D341Med (cell line): ENCODE measurements around the gene GPR78.
"Not testable (repeated sequence)": the region's sequence is repeated elsewhere in the genome, so short reads cannot be mapped to it uniquely, and the experiment has no call there.

Experiments used
- DNase-seq: peaks from one replicate; pipeline ENCODE4 v3.0.0; 2012; ENCODE audit warnings: low spot score

GPR78 gene

GRCh38 chr4:8564595-8564994 is 15.6 kb upstream of the GPR78 start:
- DNase-seq = no peak

- DNase-seq = no peak
Measured at GRCh38 chr4:8568068-8568668, 12.0 kb upstream of the GPR78 start.

- no peak for DNase-seq
Measured at GRCh38 chr4:8570201-8570600, 10.0 kb upstream of the GPR78 start.

- DNase-seq = no peak
Measured at GRCh38 chr4:8571702-8572685, 8.2 kb upstream of the GPR78 start.

GRCh38 chr4:8573266-8573665 is 6.9 kb upstream of the GPR78 start:
- no peak for DNase-seq

- DNase-seq = no peak
Measured at GRCh38 chr4:8574796-8575370, 5.3 kb upstream of the GPR78 start.

- no peak for DNase-seq
Measured at GRCh38 chr4:8575457-8575856, 4.7 kb upstream of the GPR78 start.

GRCh38 chr4:8576591-8576990 is 3.6 kb upstream of the GPR78 start:
- DNase-seq = not testable (repeated sequence)

GRCh38 chr4:8577046-8577445 is 3.1 kb upstream of the GPR78 start:
- DNase-seq = no peak

- no peak for DNase-seq
Measured at GRCh38 chr4:8577972-8578371, 2.2 kb upstream of the GPR78 start.

GRCh38 chr4:8578717-8579116 is 1.5 kb upstream of the GPR78 start:
- no peak for DNase-seq

GRCh38 chr4:8579526-8580320 is 469 bp upstream of the GPR78 start:
- no peak for DNase-seq

GRCh38 chr4:8581094-8581861 is 1.1 kb downstream of the GPR78 start:
- no peak for DNase-seq

- DNase-seq = no peak
Measured at GRCh38 chr4:8582016-8582415, 1.8 kb downstream of the GPR78 start.

- DNase-seq = no peak
Measured at GRCh38 chr4:8582436-8582835, 2.2 kb downstream of the GPR78 start.

- DNase-seq = no peak
Measured at GRCh38 chr4:8582941-8583654, 2.9 kb downstream of the GPR78 start.

GRCh38 chr4:8583655-8584025 is 3.4 kb downstream of the GPR78 start:
- DNase-seq = no peak

GRCh38 chr4:8585186-8585585 is 5.0 kb downstream of the GPR78 start:
- no peak for DNase-seq

GRCh38 chr4:8585721-8586212 is 5.6 kb downstream of the GPR78 start:
- DNase-seq = no peak

GRCh38 chr4:8586246-8586645 is 6.1 kb downstream of the GPR78 start:
- no peak for DNase-seq
